HepG2 (cell line): ENCODE measurements around the gene KRTCAP2. TPM values are rescaled to one million over a fixed set of nuclear protein-coding genes. Genes with fewer than 3 reads are reported as not detected.

ENCODE experiments used
- RFXANK ChIP-seq: IDR thresholded peaks from 2 replicates; pipeline ENCODE4 v1.6.1; 2016
- SKI ChIP-seq: fragments of 450-650 bp; IDR thresholded peaks from one replicate; pipeline ENCODE4 v1.6.1; 2018; ENCODE audit warnings: mild to moderate bottlenecking; ENCODE audit not compliant: partially characterized antibody
- polyA plus RNA-seq, 8 experiments: library from polyadenylated mRNA; depleted of rRNA in 3 of 8; stranded (reverse) in 7 of 8; unstranded in 1 of 8; fragments of >200 nt; fragmentation: Illumina TruSeq in 4 of 8; extraction: Trizol in 4 of 8; gene quantifications; 2 replicates each; pipeline versions ENCODE4 v1.2.1 to v1.2.3, GENCODE V29; 2011 to 2016; ENCODE audit warnings: low read depth in 4 of 8, missing spikeins in 1 of 8, mixed read lengths in 1 of 8; ENCODE audit not compliant: insufficient read depth in 1 of 8
- total RNA-seq, 5 experiments: library from RNA; depleted of rRNA; stranded (reverse); fragments of >200 nt; fragmentation: Illumina TruSeq; extraction: Trizol; gene quantifications; 2 replicates each; pipeline ENCODE4 v1.2.3, GENCODE V29; 2016; ENCODE audit warnings: low read depth in 1 of 5
- TF ChIP-seq, protein P1 (sequence below): sonication (generic); formaldehyde crosslinking; IDR thresholded peaks from 2 replicates; pipeline ENCODE4 v1.9.0; 2021; ENCODE audit warnings: missing genetic modification reagents, mild to moderate bottlenecking, borderline replicate concordance
- TF ChIP-seq, protein P2 (sequence below): sonication (generic); formaldehyde crosslinking; IDR thresholded peaks from 2 replicates; pipeline ENCODE4 v1.8.1; 2022; ENCODE audit warnings: low read depth, mild to moderate bottlenecking, missing genetic modification reagents
- TF ChIP-seq, protein P3 (sequence below): sonication (generic); formaldehyde crosslinking; conservative IDR thresholded peaks from 2 replicates; pipeline ENCODE4 v1.4.0; 2020; ENCODE audit warnings: missing genetic modification reagents
- TF ChIP-seq, protein P4 (sequence below), 2 experiments: fragments of 450-650 bp in 1 of 2; sonication (generic) in 1 of 2; formaldehyde crosslinking; IDR thresholded peaks; 2 replicates each; pipeline versions ENCODE4 v1.5.0 to v1.8.0; 2020 to 2022; ENCODE audit warnings: mild to moderate bottlenecking in 1 of 2, missing genetic modification reagents in 1 of 2

The KRTCAP2 gene
- total and polyA plus RNA-seq, 2 of the 13 experiments (the other 11 are each of a cell fraction or from before 2014, with no cell fraction given) = 77.3 to 79.4 TPM

DNA sequence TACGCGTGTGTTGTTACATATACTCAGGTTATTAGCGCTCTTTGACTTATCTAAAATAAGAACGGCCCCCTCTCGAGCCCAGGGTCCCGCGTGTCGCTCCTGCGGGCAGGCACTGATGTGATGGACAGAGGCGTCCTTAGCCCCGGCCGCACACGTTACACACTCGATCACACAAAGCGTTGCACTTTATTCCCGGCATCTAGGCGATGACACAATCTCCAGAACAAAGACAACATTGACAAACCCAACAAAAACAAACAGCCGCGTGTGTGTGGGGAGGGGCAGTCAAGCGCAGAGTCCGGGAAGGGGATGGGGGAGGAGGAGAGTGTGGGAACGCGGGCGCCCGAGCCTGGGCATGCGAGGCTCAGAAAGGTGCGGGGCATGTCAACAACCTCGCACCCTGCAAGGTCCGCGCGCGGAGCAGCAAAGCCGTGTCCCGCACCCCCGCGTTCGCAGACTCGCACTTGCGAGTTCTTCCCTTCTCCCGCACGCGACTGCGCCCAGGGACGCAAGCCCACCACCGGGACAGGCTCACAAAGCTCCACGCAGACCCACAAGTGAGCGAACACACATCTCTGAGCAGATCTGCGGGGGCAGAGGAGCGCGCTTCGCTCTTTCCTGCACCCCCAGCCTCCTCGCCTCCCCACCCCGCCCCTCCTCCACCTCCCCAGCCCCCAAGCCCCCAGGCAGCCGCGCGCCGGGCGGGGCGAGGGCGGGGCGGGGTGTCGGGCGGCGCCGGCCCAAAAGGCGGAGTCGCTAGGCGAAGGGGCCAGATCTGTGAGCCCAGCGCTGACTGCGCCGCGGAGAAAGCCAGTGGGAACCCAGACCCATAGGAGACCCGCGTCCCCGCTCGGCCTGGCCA, 45.8 kb downstream of the KRTCAP2 start, which contains the start of gene EFNA1 (continued):
- TF ChIP-seq, protein P1, sequence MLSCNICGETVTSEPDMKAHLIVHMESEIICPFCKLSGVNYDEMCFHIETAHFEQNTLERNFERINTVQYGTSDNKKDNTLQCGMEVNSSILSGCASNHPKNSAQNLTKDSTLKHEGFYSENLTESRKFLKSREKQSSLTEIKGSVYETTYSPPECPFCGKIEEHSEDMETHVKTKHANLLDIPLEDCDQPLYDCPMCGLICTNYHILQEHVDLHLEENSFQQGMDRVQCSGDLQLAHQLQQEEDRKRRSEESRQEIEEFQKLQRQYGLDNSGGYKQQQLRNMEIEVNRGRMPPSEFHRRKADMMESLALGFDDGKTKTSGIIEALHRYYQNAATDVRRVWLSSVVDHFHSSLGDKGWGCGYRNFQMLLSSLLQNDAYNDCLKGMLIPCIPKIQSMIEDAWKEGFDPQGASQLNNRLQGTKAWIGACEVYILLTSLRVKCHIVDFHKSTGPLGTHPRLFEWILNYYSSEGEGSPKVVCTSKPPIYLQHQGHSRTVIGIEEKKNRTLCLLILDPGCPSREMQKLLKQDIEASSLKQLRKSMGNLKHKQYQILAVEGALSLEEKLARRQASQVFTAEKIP (CRISPR knock-in tag) = no peak
- TF ChIP-seq, protein P2, sequence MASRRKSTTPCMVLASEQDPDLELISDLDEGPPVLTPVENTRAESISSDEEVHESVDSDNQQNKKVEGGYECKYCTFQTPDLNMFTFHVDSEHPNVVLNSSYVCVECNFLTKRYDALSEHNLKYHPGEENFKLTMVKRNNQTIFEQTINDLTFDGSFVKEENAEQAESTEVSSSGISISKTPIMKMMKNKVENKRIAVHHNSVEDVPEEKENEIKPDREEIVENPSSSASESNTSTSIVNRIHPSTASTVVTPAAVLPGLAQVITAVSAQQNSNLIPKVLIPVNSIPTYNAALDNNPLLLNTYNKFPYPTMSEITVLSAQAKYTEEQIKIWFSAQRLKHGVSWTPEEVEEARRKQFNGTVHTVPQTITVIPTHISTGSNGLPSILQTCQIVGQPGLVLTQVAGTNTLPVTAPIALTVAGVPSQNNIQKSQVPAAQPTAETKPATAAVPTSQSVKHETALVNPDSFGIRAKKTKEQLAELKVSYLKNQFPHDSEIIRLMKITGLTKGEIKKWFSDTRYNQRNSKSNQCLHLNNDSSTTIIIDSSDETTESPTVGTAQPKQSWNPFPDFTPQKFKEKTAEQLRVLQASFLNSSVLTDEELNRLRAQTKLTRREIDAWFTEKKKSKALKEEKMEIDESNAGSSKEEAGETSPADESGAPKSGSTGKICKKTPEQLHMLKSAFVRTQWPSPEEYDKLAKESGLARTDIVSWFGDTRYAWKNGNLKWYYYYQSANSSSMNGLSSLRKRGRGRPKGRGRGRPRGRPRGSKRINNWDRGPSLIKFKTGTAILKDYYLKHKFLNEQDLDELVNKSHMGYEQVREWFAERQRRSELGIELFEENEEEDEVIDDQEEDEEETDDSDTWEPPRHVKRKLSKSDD (CRISPR knock-in tag) = 0 out of 2 replicates have a peak, but pooled peaks have one; percentile 78
- TF ChIP-seq SKI (peak; percentile 63), RFXANK (no peak)
- TF ChIP-seq, protein P3, sequence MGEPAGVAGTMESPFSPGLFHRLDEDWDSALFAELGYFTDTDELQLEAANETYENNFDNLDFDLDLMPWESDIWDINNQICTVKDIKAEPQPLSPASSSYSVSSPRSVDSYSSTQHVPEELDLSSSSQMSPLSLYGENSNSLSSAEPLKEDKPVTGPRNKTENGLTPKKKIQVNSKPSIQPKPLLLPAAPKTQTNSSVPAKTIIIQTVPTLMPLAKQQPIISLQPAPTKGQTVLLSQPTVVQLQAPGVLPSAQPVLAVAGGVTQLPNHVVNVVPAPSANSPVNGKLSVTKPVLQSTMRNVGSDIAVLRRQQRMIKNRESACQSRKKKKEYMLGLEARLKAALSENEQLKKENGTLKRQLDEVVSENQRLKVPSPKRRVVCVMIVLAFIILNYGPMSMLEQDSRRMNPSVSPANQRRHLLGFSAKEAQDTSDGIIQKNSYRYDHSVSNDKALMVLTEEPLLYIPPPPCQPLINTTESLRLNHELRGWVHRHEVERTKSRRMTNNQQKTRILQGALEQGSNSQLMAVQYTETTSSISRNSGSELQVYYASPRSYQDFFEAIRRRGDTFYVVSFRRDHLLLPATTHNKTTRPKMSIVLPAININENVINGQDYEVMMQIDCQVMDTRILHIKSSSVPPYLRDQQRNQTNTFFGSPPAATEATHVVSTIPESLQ (CRISPR knock-in tag) = no peak
- TF ChIP-seq, protein P4, sequence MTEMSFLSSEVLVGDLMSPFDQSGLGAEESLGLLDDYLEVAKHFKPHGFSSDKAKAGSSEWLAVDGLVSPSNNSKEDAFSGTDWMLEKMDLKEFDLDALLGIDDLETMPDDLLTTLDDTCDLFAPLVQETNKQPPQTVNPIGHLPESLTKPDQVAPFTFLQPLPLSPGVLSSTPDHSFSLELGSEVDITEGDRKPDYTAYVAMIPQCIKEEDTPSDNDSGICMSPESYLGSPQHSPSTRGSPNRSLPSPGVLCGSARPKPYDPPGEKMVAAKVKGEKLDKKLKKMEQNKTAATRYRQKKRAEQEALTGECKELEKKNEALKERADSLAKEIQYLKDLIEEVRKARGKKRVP (CRISPR knock-in tag; IDR thresholded peaks at IDR 0.05) = peak in 1 of 2 experiments; percentile 89; a peak in 2 of 4 replicates
